K562 (cell line): ENCODE data around the gene UCHL5. TPM values are rescaled to one million over a fixed set of nuclear protein-coding genes. Genes with fewer than 3 reads are reported as not detected.

Experiments
- ATAC-seq: fragments of 200-7000 bp; cut with Tn5 transposase; 3 replicates; pipeline ENCODE4 v1.9.1; 2020; ENCODE audit warnings: moderate library complexity
- BruUV-seq: library from RNA; stranded (reverse); fragments of 400-500 nt; replicated peaks from 2 replicates; lab custom pipeline; 2021; lab: Mats Ljungman, UMichigan
- CTCF ChIA-PET: fragments of 300-600 bp; formaldehyde crosslinking; extraction: SDS; loops from one replicate; lab custom pipeline; 2021; ENCODE audit warnings: low intra/inter-chr PET ratio; lab: Yijun Ruan, JAX
- POLR2A ChIA-PET: fragments of 300-600, 350-650 bp; sonication (Branson Sonifier 250); formaldehyde crosslinking; extraction: SDS; loops from one replicate; lab custom pipeline; 2021; ENCODE audit warnings: antibody characterized with exemption, inconsistent platforms; lab: Yijun Ruan, JAX
- DNase-seq, 4 experiments: peaks; one replicate each; pipeline versions ENCODE4 v3.0.0 to v3.0.0-alpha.2; 2011 to 2018; ENCODE audit warnings: low spot score in 3 of 4, mixed read lengths in 3 of 4; ENCODE audit errors: extremely low read depth in 1 of 4
- FAIRE-seq: peaks from 2 replicates; lab custom pipeline; 2011; peaks lifted over from hg19 to GRCh38; lab: Jason Lieb, UNC
- H2AFZ ChIP-seq: 2 replicates; pipeline ENCODE4 v1.6.0; 2011; ENCODE audit warnings: low read depth, low read length, control low read depth, inconsistent platforms
- H3K27ac ChIP-seq: fragments of 200-600 bp; 3 replicates; pipeline ENCODE4 v1.8.0; 2011; ENCODE audit warnings: low read depth, mild to moderate bottlenecking, control low read depth, inconsistent platforms, low read length, moderate library complexity, mixed read lengths; ENCODE audit errors: extremely low read depth
- H3K27me3 ChIP-seq, 2 experiments: fragments of 300-600 bp in 1 of 2; 2 replicates in 1 of 2; 3 replicates in 1 of 2; pipeline versions ENCODE4 v1.6.0 to v1.8.0; 2011; ENCODE audit warnings: inconsistent platforms in 2 of 2, low read length in 2 of 2, mild to moderate bottlenecking in 1 of 2, mixed read lengths in 1 of 2, moderate library complexity in 1 of 2; ENCODE audit not compliant: control insufficient read depth in 2 of 2, insufficient read depth in 2 of 2
- H3K36me3 ChIP-seq: fragments of 300-600 bp; 3 replicates; pipeline ENCODE4 v1.8.0; 2011; ENCODE audit warnings: mild to moderate bottlenecking, low read length, inconsistent platforms; ENCODE audit not compliant: control insufficient read depth, insufficient read depth
- H3K4me1 ChIP-seq, 2 experiments: fragments of 200-600 bp in 1 of 2; replicated peaks in 1 of 2; 2 replicates in 1 of 2; 3 replicates in 1 of 2; pipeline versions ENCODE4 v1.5.1 to v1.8.0; 2011; ENCODE audit warnings: inconsistent platforms in 2 of 2, low read length in 2 of 2, mild to moderate bottlenecking in 1 of 2, mixed read lengths in 1 of 2, moderate library complexity in 1 of 2; ENCODE audit not compliant: control insufficient read depth in 2 of 2, insufficient read depth in 2 of 2
- H3K4me2 ChIP-seq: 2 replicates; pipeline ENCODE4 v1.6.1; 2011; ENCODE audit warnings: low read length, control low read depth, inconsistent platforms, mixed read lengths; ENCODE audit not compliant: insufficient read depth
- H3K4me3 ChIP-seq: fragments of 200-600 bp; sonication (generic), shearing (Covaris generic); 2 replicates; pipeline ENCODE4 v1.5.1; 2016; ENCODE audit warnings: control low read depth, inconsistent platforms
- H3K79me2 ChIP-seq: fragments of 200-600 bp; 3 replicates; pipeline ENCODE4 v1.8.0; 2011; ENCODE audit warnings: low read length, inconsistent platforms; ENCODE audit not compliant: control insufficient read depth, insufficient read depth
- H3K9ac ChIP-seq, 2 experiments: 2 replicates each; pipeline versions ENCODE4 v1.6.0 to v1.6.1; 2011; ENCODE audit warnings: low read depth in 2 of 2, low read length in 2 of 2, control low read depth in 1 of 2, inconsistent platforms in 1 of 2, mild to moderate bottlenecking in 1 of 2, mixed read lengths in 1 of 2; ENCODE audit not compliant: insufficient read depth in 1 of 2
- H3K9me1 ChIP-seq: one replicate; pipeline ENCODE4 v1.6.0; 2011; ENCODE audit warnings: inconsistent platforms, mild to moderate bottlenecking, low read length, moderate library complexity; ENCODE audit not compliant: control insufficient read depth, insufficient read depth
- H3K9me3 ChIP-seq: replicated peaks from 2 replicates; pipeline ENCODE4 v1.5.1; 2011; ENCODE audit warnings: low read depth, low read length, inconsistent platforms; ENCODE audit not compliant: control insufficient read depth, insufficient read depth
- H4K20me1 ChIP-seq: replicated peaks from 2 replicates; pipeline ENCODE4 v1.6.1; 2011; ENCODE audit warnings: low read length, inconsistent platforms, mixed read lengths; ENCODE audit not compliant: control insufficient read depth, insufficient read depth
- ELF1 ChIP-seq: fragments of 200-800 bp; sonication (Bioruptor generic); IDR thresholded peaks from 2 replicates; pipeline ENCODE4 v1.6.1; 2016; ENCODE audit warnings: missing genetic modification characterization, missing compliant biosample characterization
- SMARCE1 ChIP-seq: fragments of 450-650 bp; IDR thresholded peaks from 2 replicates; pipeline ENCODE4 v1.7.1; 2016; ENCODE audit warnings: mild to moderate bottlenecking
- ZNF561 ChIP-seq: fragments of 450-650 bp; formaldehyde crosslinking; conservative IDR thresholded peaks from 2 replicates; pipeline ENCODE4 v1.4.0; 2020; ENCODE audit warnings: mild to moderate bottlenecking, moderate library complexity
- WGBS: fragments of 100-300 bp; shearing (Covaris generic); methylation state at CpG from one replicate; pipeline ENCODE4 v1.1.6; 2016; ENCODE audit warnings: low coverage, mixed read lengths; ENCODE audit not compliant: insufficient coverage; ENCODE audit errors: missing lambda C conversion rate; 5-methylcytosine and 5-hydroxymethylcytosine counted together
- in situ Hi-C: fragments of 300-500 bp; cut with MboI; formaldehyde crosslinking; loops from 4 replicates; pipeline ENCODE4 v1.15.0; 2018; ENCODE audit warnings: inconsistent platforms, mixed read lengths
- intact Hi-C: fragments of 100-400 bp; cut with micrococcal nuclease; formaldehyde crosslinking; loops from 2 replicates; pipeline ENCODE4 v1.14.2; 2022
- polyA plus RNA-seq, 8 experiments: library from polyadenylated mRNA; depleted of rRNA in 4 of 8; stranded (reverse) in 5 of 8; unstranded in 3 of 8; fragments of >200 nt; fragmentation: Nextera tagmentation in 2 of 8; fragmentation: Illumina TruSeq in 1 of 8; extraction: Ambion mirVana in 2 of 8; extraction: Trizol in 1 of 8; gene quantifications; 2 replicates each; pipeline versions ENCODE4 v1.2.1 to v1.2.3, GENCODE V29; 2011 to 2014; ENCODE audit warnings: inconsistent platforms in 1 of 8, missing spikeins in 1 of 8
- total RNA-seq, 7 experiments: library from RNA; depleted of rRNA in 6 of 7; stranded (reverse); fragments of >200 nt in 6 of 7; fragmentation: Illumina TruSeq in 2 of 7; extraction: Trizol in 2 of 7; gene quantifications; 2 replicates each; pipeline versions ENCODE4 v1.2.1 to v1.2.3, GENCODE V29; 2011 to 2021; ENCODE audit warnings: low replicate concordance in 1 of 7
- TF ChIP-seq, protein P1 (sequence below): fragments of 250-450 bp; sonication (Bioruptor Pico); IDR thresholded peaks from 2 replicates; pipeline ENCODE4 v1.5.0; 2021
- TF ChIP-seq, protein P2 (sequence below): fragments of 250-450 bp; sonication (Bioruptor Pico); IDR thresholded peaks from 2 replicates; pipeline ENCODE4 v1.4.0; 2020
- TF ChIP-seq, protein P3 (sequence below): sonication (generic); formaldehyde crosslinking; IDR thresholded peaks from 2 replicates; pipeline ENCODE4 v1.8.0; 2022; ENCODE audit warnings: mild to moderate bottlenecking, low read depth, missing genetic modification reagents
- TF ChIP-seq, protein P4 (sequence below): sonication (generic); formaldehyde crosslinking; IDR thresholded peaks from 2 replicates; pipeline ENCODE4 v1.8.0; 2022; ENCODE audit warnings: mild to moderate bottlenecking, missing genetic modification reagents

The UCHL5 gene
- total and polyA plus RNA-seq, 9 of the 15 experiments (the other 6 are each of a cell fraction or from before 2014, with no cell fraction given): 61.0 to 206 (median 122) TPM

DNA sequence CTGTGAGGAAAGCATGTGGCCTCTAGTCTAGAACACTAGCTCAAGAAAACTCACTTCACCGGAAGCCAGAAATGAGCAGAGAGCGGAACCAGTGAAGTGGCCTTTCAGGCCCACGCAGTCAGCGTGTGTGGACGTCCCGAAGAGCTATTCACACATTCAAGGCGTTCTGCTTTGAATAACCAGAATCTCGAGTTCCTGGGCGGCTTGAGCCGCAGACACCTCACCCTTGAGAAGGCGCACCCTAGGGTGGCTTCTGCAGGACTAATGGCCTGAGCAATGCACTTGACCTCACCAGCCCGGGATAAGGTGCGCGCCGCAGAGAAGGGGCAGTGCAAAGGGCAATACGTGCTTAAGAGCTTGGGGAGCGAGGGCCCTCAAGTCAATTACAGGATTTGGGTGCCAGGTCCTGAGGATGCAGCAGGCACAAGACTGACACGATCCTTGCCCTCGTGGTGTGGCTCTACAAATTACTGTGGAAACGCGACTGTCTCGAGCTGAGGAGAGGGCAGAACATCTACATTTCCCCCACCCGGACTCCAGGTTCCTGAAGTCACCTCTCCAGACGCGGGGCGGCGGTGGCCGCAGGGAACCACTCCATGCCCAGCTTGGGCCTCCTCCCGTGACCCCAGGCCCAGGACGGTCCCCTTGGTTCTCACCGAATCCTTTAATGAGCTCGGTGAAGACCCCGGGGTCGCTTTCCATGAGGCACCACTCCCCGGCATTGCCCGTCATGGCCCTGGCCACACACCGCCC lies 455 bp downstream of the UCHL5 start:
- peak; percentile 76 for FAIRE-seq
- peak; percentile 51 to 84 (median 54) for DNase-seq
- H3K4me1 ChIP-seq: peaks cover 10 to 26% of the 10 kb centered on the region in 2 experiments; a peak in 4 of 5 replicates
- intact Hi-C loops: loop anchor here (1.0 kb wide), 2 partner anchors 46 to 63 kb away; no protein-coding TSS in a partner anchor
- ChIA-PET POLR2A (interaction anchor here (0.5 to 3.2 kb wide), 27 partner anchors 8 to 248 kb away, joined by 3 to 26 read pairs (median 4); partner anchors contain the start of genes CDC73 and GLRX2), CTCF (no interaction called here)
- WGBS: under 1% methylated on average over 37 of the region's 37 CpGs
- H3K79me2 ChIP-seq: peaks cover 98% of the 10 kb centered on the region
- H3K9me1 ChIP-seq: peaks cover 3% of the 10 kb centered on the region
- BruUV-seq: TSS peak; percentile 60
- H2AFZ ChIP-seq: peak overlapping the region; percentile 73
- no peaks in the 10 kb centered on the region for H3K9me3 ChIP-seq
- ATAC-seq: peak; percentile 48
- in situ Hi-C loops: no loop called here
- peak overlapping the region; percentile 100 for H3K4me2 ChIP-seq
- peaks cover 43% of the 10 kb centered on the region for H3K36me3 ChIP-seq
- H4K20me1 ChIP-seq: peaks cover 11% of the 10 kb centered on the region
- H3K9ac ChIP-seq: peak overlapping the region; percentile 96 to 98
- H3K27me3 ChIP-seq: no peaks in the 10 kb centered on the region
- peak overlapping the region; percentile 94 for H3K27ac ChIP-seq
- peak overlapping the region; percentile 81 for H3K4me3 ChIP-seq
- TF ChIP-seq ELF1 (tag) (peak; percentile 14; the same call in 1 of the 2 replicates), SMARCE1 (no peak), ZNF561 (CRISPR knock-in tag) (0 out of 2 replicates have a peak, but pooled peaks have one; percentile 30)
- TF ChIP-seq, protein P1, sequence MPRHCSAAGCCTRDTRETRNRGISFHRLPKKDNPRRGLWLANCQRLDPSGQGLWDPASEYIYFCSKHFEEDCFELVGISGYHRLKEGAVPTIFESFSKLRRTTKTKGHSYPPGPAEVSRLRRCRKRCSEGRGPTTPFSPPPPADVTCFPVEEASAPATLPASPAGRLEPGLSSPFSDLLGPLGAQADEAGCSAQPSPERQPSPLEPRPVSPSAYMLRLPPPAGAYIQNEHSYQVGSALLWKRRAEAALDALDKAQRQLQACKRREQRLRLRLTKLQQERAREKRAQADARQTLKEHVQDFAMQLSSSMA (CRISPR knock-in tag): no peak
- TF ChIP-seq, protein P2, sequence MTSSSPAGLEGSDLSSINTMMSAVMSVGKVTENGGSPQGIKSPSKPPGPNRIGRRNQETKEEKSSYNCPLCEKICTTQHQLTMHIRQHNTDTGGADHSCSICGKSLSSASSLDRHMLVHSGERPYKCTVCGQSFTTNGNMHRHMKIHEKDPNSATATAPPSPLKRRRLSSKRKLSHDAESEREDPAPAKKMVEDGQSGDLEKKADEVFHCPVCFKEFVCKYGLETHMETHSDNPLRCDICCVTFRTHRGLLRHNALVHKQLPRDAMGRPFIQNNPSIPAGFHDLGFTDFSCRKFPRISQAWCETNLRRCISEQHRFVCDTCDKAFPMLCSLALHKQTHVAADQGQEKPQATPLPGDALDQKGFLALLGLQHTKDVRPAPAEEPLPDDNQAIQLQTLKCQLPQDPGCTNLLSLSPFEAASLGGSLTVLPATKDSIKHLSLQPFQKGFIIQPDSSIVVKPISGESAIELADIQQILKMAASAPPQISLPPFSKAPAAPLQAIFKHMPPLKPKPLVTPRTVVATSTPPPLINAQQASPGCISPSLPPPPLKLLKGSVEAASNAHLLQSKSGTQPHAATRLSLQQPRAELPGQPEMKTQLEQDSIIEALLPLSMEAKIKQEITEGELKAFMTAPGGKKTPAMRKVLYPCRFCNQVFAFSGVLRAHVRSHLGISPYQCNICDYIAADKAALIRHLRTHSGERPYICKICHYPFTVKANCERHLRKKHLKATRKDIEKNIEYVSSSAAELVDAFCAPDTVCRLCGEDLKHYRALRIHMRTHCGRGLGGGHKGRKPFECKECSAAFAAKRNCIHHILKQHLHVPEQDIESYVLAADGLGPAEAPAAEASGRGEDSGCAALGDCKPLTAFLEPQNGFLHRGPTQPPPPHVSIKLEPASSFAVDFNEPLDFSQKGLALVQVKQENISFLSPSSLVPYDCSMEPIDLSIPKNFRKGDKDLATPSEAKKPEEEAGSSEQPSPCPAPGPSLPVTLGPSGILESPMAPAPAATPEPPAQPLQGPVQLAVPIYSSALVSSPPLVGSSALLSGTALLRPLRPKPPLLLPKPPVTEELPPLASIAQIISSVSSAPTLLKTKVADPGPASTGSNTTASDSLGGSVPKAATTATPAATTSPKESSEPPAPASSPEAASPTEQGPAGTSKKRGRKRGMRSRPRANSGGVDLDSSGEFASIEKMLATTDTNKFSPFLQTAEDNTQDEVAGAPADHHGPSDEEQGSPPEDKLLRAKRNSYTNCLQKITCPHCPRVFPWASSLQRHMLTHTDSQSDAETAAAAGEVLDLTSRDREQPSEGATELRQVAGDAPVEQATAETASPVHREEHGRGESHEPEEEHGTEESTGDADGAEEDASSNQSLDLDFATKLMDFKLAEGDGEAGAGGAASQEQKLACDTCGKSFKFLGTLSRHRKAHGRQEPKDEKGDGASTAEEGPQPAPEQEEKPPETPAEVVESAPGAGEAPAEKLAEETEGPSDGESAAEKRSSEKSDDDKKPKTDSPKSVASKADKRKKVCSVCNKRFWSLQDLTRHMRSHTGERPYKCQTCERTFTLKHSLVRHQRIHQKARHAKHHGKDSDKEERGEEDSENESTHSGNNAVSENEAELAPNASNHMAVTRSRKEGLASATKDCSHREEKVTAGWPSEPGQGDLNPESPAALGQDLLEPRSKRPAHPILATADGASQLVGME (CRISPR knock-in tag): peak; percentile 67
- TF ChIP-seq, protein P3, sequence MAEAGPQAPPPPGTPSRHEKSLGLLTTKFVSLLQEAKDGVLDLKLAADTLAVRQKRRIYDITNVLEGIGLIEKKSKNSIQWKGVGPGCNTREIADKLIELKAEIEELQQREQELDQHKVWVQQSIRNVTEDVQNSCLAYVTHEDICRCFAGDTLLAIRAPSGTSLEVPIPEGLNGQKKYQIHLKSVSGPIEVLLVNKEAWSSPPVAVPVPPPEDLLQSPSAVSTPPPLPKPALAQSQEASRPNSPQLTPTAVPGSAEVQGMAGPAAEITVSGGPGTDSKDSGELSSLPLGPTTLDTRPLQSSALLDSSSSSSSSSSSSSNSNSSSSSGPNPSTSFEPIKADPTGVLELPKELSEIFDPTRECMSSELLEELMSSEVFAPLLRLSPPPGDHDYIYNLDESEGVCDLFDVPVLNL: no peak
- TF ChIP-seq, protein P4, sequence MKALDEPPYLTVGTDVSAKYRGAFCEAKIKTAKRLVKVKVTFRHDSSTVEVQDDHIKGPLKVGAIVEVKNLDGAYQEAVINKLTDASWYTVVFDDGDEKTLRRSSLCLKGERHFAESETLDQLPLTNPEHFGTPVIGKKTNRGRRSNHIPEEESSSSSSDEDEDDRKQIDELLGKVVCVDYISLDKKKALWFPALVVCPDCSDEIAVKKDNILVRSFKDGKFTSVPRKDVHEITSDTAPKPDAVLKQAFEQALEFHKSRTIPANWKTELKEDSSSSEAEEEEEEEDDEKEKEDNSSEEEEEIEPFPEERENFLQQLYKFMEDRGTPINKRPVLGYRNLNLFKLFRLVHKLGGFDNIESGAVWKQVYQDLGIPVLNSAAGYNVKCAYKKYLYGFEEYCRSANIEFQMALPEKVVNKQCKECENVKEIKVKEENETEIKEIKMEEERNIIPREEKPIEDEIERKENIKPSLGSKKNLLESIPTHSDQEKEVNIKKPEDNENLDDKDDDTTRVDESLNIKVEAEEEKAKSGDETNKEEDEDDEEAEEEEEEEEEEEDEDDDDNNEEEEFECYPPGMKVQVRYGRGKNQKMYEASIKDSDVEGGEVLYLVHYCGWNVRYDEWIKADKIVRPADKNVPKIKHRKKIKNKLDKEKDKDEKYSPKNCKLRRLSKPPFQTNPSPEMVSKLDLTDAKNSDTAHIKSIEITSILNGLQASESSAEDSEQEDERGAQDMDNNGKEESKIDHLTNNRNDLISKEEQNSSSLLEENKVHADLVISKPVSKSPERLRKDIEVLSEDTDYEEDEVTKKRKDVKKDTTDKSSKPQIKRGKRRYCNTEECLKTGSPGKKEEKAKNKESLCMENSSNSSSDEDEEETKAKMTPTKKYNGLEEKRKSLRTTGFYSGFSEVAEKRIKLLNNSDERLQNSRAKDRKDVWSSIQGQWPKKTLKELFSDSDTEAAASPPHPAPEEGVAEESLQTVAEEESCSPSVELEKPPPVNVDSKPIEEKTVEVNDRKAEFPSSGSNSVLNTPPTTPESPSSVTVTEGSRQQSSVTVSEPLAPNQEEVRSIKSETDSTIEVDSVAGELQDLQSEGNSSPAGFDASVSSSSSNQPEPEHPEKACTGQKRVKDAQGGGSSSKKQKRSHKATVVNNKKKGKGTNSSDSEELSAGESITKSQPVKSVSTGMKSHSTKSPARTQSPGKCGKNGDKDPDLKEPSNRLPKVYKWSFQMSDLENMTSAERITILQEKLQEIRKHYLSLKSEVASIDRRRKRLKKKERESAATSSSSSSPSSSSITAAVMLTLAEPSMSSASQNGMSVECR: no peak
